Fibroblast of lung (primary cell): ENCODE results near the gene ENO4. TPM values are rescaled to one million over a fixed set of nuclear protein-coding genes. Genes with fewer than 3 reads are reported as not detected.

Experiments used
- DNase-seq, 2 donors: peaks; one replicate each; pipeline versions ENCODE4 v3.0.0 to v3.0.0-alpha.2; 2010; ENCODE audit warnings: low read depth in 2 of 2
- H2AFZ ChIP-seq: 2 replicates; pipeline ENCODE4 v1.5.1; 2012; ENCODE audit warnings: low read length, control low read depth, inconsistent platforms
- H3K27ac ChIP-seq: 2 replicates; pipeline ENCODE4 v1.5.1; 2011; ENCODE audit warnings: low read length, control low read depth; ENCODE audit not compliant: insufficient read depth
- H3K27me3 ChIP-seq: 2 replicates; pipeline ENCODE4 v1.5.1; 2011; ENCODE audit warnings: mild to moderate bottlenecking, low read length; ENCODE audit not compliant: control insufficient read depth, insufficient read depth
- H3K36me3 ChIP-seq: 2 replicates; pipeline ENCODE4 v1.5.1; 2011; ENCODE audit warnings: low read length; ENCODE audit not compliant: control insufficient read depth, insufficient read depth
- H3K4me1 ChIP-seq: 2 replicates; pipeline ENCODE4 v1.5.1; 2011; ENCODE audit warnings: low read length; ENCODE audit not compliant: control insufficient read depth, insufficient read depth; ENCODE audit errors: extremely low read depth
- H3K4me2 ChIP-seq: 2 replicates; pipeline ENCODE4 v1.5.1; 2011; ENCODE audit warnings: low read length, control low read depth; ENCODE audit not compliant: insufficient read depth; ENCODE audit errors: extremely low read depth
- H3K4me3 ChIP-seq, 4 experiments: fragments of 200-600 bp in 1 of 4; sonication (generic) in 1 of 4; replicated peaks in 1 of 4; 2 replicates each; pipeline ENCODE4 v1.5.1; 2011 to 2016; ENCODE audit warnings: low read length in 4 of 4, low read depth in 3 of 4, mild to moderate bottlenecking in 3 of 4, control low read depth in 2 of 4, inconsistent platforms in 1 of 4, mixed read lengths in 1 of 4; ENCODE audit not compliant: insufficient read depth in 1 of 4; ENCODE audit errors: control extremely low read depth in 1 of 4
- H3K79me2 ChIP-seq: 2 replicates; pipeline ENCODE4 v1.5.1; 2012; ENCODE audit warnings: mild to moderate bottlenecking, low read length, inconsistent platforms; ENCODE audit not compliant: control insufficient read depth, insufficient read depth
- H3K9ac ChIP-seq: 2 replicates; pipeline ENCODE4 v1.5.1; 2011; ENCODE audit warnings: mild to moderate bottlenecking, low read length, control low read depth; ENCODE audit not compliant: insufficient read depth
- H3K9me3 ChIP-seq: 2 replicates; pipeline ENCODE4 v1.5.1; 2012; ENCODE audit warnings: low read depth, low read length; ENCODE audit not compliant: control insufficient read depth, insufficient read depth
- H4K20me1 ChIP-seq: 2 replicates; pipeline ENCODE4 v1.5.1; 2011; ENCODE audit warnings: low read length; ENCODE audit not compliant: control insufficient read depth, insufficient read depth; ENCODE audit errors: extremely low read depth
- EZH2 ChIP-seq: IDR thresholded peaks from 2 replicates; pipeline ENCODE4 v1.5.1; 2012; ENCODE audit warnings: low read length, control low read depth, mild to moderate bottlenecking; ENCODE audit errors: missing control alignments
- polyA plus RNA-seq, 2 donors: library from polyadenylated mRNA; depleted of rRNA in 1 of 2; stranded (reverse) in 1 of 2; unstranded in 1 of 2; fragments of >200 nt; gene quantifications; 2 replicates each; pipeline ENCODE4 v1.2.1, GENCODE V29; 2011 to 2012; ENCODE audit warnings: missing spikeins in 1 of 2
- total RNA-seq: library from RNA; depleted of rRNA; stranded (reverse); fragments of >200 nt; gene quantifications from 2 replicates; pipeline ENCODE4 v1.2.1, GENCODE V29; 2014
- TF ChIP-seq, protein P1 (sequence below), 2 donors: IDR thresholded peaks in 1 of 2; conservative IDR thresholded peaks in 1 of 2; 1 replicate in 1 of 2; 2 replicates in 1 of 2; pipeline ENCODE4 v1.5.1; 2011 to 2012; ENCODE audit warnings: low read length in 2 of 2, control low read depth in 1 of 2, inconsistent platforms in 1 of 2, low read depth in 1 of 2, mild to moderate bottlenecking in 1 of 2

Gene ENO4
- total and polyA plus RNA-seq, 2 donors (not counting 1 experiment from before 2014, with no cell fraction given), result 0.05 to 0.66 TPM

DNA sequence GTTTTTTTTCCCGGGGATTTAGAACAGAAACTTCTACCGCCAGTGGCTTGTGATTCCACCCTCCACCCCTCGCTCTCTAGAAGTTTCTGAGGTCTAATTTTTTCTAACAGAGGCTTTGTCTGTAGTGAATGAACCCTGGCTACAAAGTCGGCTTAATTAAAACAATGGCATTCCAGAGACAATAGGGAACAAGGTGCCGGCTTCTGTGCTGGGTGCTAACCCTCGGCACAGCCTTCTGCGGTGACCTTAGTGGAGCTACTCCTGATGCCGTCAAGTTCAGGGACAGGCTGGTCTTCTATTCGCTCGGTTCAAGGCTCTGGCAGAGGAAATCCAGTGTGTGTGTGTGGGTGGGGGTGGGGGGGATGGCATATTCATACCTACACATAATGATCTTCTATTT lies 32.1 kb upstream of the ENO4 start:
- Histone ChIP-seq H3K4me3 (no peak overlapping the region), H3K4me2 (no peak overlapping the region), H3K36me3 (no peaks in the 10 kb centered on the region), H3K4me1 (no peaks in the 10 kb centered on the region), H4K20me1 (no peaks in the 10 kb centered on the region), H3K27me3 (no peaks in the 10 kb centered on the region), H3K9ac (no peak overlapping the region), H3K9me3 (no peaks in the 10 kb centered on the region), H3K27ac (no peak overlapping the region), H2AFZ (no peak overlapping the region), H3K79me2 (no peaks in the 10 kb centered on the region)
- no peak for DNase-seq
- TF ChIP-seq, protein P1, sequence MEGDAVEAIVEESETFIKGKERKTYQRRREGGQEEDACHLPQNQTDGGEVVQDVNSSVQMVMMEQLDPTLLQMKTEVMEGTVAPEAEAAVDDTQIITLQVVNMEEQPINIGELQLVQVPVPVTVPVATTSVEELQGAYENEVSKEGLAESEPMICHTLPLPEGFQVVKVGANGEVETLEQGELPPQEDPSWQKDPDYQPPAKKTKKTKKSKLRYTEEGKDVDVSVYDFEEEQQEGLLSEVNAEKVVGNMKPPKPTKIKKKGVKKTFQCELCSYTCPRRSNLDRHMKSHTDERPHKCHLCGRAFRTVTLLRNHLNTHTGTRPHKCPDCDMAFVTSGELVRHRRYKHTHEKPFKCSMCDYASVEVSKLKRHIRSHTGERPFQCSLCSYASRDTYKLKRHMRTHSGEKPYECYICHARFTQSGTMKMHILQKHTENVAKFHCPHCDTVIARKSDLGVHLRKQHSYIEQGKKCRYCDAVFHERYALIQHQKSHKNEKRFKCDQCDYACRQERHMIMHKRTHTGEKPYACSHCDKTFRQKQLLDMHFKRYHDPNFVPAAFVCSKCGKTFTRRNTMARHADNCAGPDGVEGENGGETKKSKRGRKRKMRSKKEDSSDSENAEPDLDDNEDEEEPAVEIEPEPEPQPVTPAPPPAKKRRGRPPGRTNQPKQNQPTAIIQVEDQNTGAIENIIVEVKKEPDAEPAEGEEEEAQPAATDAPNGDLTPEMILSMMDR (conservative IDR thresholded peaks at IDR 0.05 in 1 of 2, IDR thresholded peaks at IDR 0.05 in 1 of 2; ENCODE audit: low read depth in 1 of 2, low read length in 2 of 2), result no peak
- no peak for TF ChIP-seq EZH2

DNA sequence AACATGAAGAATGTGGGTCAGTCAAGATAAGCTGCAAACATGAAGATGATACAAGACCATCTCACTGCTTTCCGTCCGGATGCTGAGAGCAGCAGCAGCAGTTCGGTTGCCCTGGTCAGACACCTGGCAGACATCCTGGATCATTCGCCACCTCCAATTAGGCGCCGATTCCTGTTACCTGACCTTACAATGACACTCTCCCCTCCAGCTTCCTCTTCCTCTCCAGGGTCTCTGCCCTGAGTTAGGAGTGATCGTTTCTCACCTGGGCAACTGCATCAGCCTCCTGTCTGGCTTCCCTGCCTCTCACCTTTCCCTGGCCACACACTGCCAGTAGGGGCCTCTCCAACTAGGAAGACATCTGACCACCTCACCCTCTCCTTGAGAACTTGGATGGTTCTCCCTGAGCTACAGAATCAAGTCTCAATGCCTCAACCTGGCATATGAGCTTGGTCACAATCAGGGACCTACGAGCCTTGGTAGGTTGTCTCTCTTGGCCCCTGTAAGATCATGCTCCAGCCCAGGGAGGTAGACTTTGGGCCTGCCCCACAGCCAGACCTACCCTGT lies 31.4 kb upstream of the ENO4 start:
- no peaks in the 10 kb centered on the region for H3K27me3 ChIP-seq
- H3K9ac ChIP-seq, result no peak overlapping the region
- no peak overlapping the region for H3K4me2 ChIP-seq
- no peaks in the 10 kb centered on the region for H3K79me2 ChIP-seq
- H3K27ac ChIP-seq, result no peak overlapping the region
- H3K4me3 ChIP-seq, result no peak overlapping the region
- no peaks in the 10 kb centered on the region for H3K36me3 ChIP-seq
- H2AFZ ChIP-seq, result no peak overlapping the region
- DNase-seq, result no peak
- TF ChIP-seq, protein P1 (conservative IDR thresholded peaks at IDR 0.05 in 1 of 2, IDR thresholded peaks at IDR 0.05 in 1 of 2; ENCODE audit: low read depth in 1 of 2, low read length in 2 of 2), result no peak
- TF ChIP-seq EZH2, result no peak
- H3K9me3 ChIP-seq, result no peaks in the 10 kb centered on the region
- no peaks in the 10 kb centered on the region for H4K20me1 ChIP-seq
- no peaks in the 10 kb centered on the region for H3K4me1 ChIP-seq

DNA sequence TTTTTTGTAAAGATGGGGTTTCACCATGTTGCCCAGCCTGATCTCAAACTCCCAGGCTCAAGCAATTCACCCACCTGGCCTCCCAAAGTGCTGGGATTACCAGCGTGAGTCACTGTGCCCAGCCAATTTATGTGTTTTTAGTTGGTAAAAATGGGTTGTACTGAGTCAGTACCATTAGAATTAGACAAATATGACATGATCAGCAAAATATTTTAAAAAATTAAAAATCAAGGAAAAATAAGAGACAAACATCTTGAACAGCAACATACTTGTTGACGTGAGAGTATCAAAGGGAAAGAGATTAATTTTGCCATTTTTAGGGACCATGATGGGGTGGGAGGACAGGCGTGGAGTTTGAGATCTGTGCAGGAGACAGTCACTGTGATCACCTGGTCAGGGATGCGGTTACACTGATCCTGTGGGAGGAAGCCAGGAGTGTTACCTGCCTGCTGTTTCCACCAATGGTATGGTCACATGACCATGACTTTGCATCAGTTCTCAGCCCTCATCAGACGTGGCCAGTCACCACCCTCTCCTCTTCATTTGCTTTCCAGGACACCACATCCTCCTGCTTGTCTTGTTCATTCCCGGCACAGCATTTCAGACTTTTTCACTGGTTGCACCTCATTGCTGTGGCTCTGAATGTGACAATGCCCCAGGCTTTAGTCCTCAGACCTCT lies 29.2 kb upstream of the ENO4 start:
- no peak overlapping the region for H3K4me3 ChIP-seq
- H3K4me1 ChIP-seq, result no peaks in the 10 kb centered on the region
- no peak for TF ChIP-seq EZH2
- TF ChIP-seq, protein P1 (conservative IDR thresholded peaks at IDR 0.05 in 1 of 2, IDR thresholded peaks at IDR 0.05 in 1 of 2; ENCODE audit: low read depth in 1 of 2, low read length in 2 of 2), result no peak
- H3K9ac ChIP-seq, result no peak overlapping the region
- H2AFZ ChIP-seq, result no peak overlapping the region
- no peak overlapping the region for H3K4me2 ChIP-seq
- no peaks in the 10 kb centered on the region for H3K79me2 ChIP-seq
- no peaks in the 10 kb centered on the region for H3K27me3 ChIP-seq
- no peak for DNase-seq
- no peaks in the 10 kb centered on the region for H3K9me3 ChIP-seq
- no peaks in the 10 kb centered on the region for H3K36me3 ChIP-seq
- H4K20me1 ChIP-seq, result no peaks in the 10 kb centered on the region
- no peak overlapping the region for H3K27ac ChIP-seq
